GM18907 (cell line): ENCODE results near the gene TGFB3.
A peak's percentile ranks its signal among the peaks of the same experiment; 100 is the strongest.

Source experiments
- ATAC-seq: cut with Tn5 transposase; IDR thresholded peaks from one replicate; pipeline ENCODE4 v1.9.1; 2021; ENCODE audit warnings: mild to moderate bottlenecking, moderate library complexity; ENCODE audit not compliant: unreplicated experiment

The TGFB3 gene

GRCh38 chr14:75987201-75987970 lies 5.6 kb upstream of the TGFB3 start:
- ATAC-seq: no peak

- no peak for ATAC-seq
Measured at GRCh38 chr14:75986439-75986765, 4.6 kb upstream of the TGFB3 start.

- ATAC-seq: peak; percentile 58
Measured at GRCh38 chr14:75985618-75986438, 4.0 kb upstream of the TGFB3 start, which contains the start of gene IFT43. Gene IFT43 (plus strand): TSS chr14:75985763. CDS start chr14:75985787, 24 bp downstream.

- no peak for ATAC-seq
Measured at GRCh38 chr14:75984674-75985073, 2.9 kb upstream of the TGFB3 start.

GRCh38 chr14:75983019-75983358 lies 1.2 kb upstream of the TGFB3 start:
- no peak for ATAC-seq

- peak; percentile 56 for ATAC-seq
Measured at GRCh38 chr14:75982266-75983018, 647 bp upstream of the TGFB3 start.

- ATAC-seq: no peak
Measured at GRCh38 chr14:75980856-75981255, 939 bp downstream of the TGFB3 start.

- ATAC-seq: no peak
Measured at GRCh38 chr14:75979648-75980565, 1.9 kb downstream of the TGFB3 start.

- no peak for ATAC-seq
Measured at GRCh38 chr14:75979071-75979571, 2.7 kb downstream of the TGFB3 start.

GRCh38 chr14:75978249-75978731 lies 3.5 kb downstream of the TGFB3 start:
- no peak for ATAC-seq

- no peak for ATAC-seq
Measured at GRCh38 chr14:75977582-75977943, 4.2 kb downstream of the TGFB3 start.

- ATAC-seq: no peak
Measured at GRCh38 chr14:75976826-75977581, 4.8 kb downstream of the TGFB3 start.

- no peak for ATAC-seq
Measured at GRCh38 chr14:75972801-75973421, 8.9 kb downstream of the TGFB3 start.

GRCh38 chr14:75971509-75971908 lies 10.3 kb downstream of the TGFB3 start:
- ATAC-seq: no peak

GRCh38 chr14:75970989-75971388 lies 10.8 kb downstream of the TGFB3 start:
- no peak for ATAC-seq

GRCh38 chr14:75969891-75970290 lies 11.9 kb downstream of the TGFB3 start:
- ATAC-seq: no peak

GRCh38 chr14:75969126-75969525 lies 12.7 kb downstream of the TGFB3 start:
- no peak for ATAC-seq

GRCh38 chr14:75968456-75968855 lies 13.3 kb downstream of the TGFB3 start:
- no peak for ATAC-seq

GRCh38 chr14:75967866-75968265 lies 13.9 kb downstream of the TGFB3 start:
- ATAC-seq: no peak
